A549 (cell line): ENCODE results near the gene PDE10A. TPM values are rescaled to one million over a fixed set of nuclear protein-coding genes. Genes with fewer than 3 reads are reported as not detected.

ENCODE experiments used
- ATAC-seq, 2 experiments: fragments of 200-7000 bp in 1 of 2; fragments of >200 bp in 1 of 2; cut with Nextera tagmentation in 1 of 2; cut with Tn5 transposase in 1 of 2; 3 replicates each; pipeline versions ENCODE4 v1.8.0 to v1.9.1; 2018 to 2020; ENCODE audit warnings: mild to moderate bottlenecking in 1 of 2, moderate library complexity in 1 of 2
- CTCF ChIA-PET: fragments of 300-600 bp; sonication (Branson Sonifier 250); formaldehyde crosslinking; extraction: SDS; loops from one replicate; lab custom pipeline; 2021; ENCODE audit warnings: antibody characterized with exemption, inconsistent platforms; lab: Yijun Ruan, JAX
- POLR2A ChIA-PET: fragments of 350-600 bp; formaldehyde crosslinking; extraction: SDS; loops from one replicate; lab custom pipeline; 2021; ENCODE audit warnings: antibody characterized with exemption, inconsistent platforms; lab: Yijun Ruan, JAX
- DNase-seq, 2 experiments: peaks; one replicate each; pipeline versions ENCODE4 v3.0.0 to v3.0.0-alpha.2; 2011 to 2016; ENCODE audit warnings: low read depth in 1 of 2, low spot score in 1 of 2
- FAIRE-seq: peaks from 2 replicates; lab custom pipeline; 2011; peaks lifted over from hg19 to GRCh38; lab: Jason Lieb, UNC
- H3K27ac ChIP-seq, 2 experiments: fragments of >200 bp; sonication (Bioruptor Twin); formaldehyde crosslinking; 3 replicates each; pipeline ENCODE4 v1.5.1; 2016 to 2017
- H3K4me1 ChIP-seq: fragments of >200 bp; sonication (Bioruptor Twin); formaldehyde crosslinking; 3 replicates; pipeline ENCODE4 v1.6.1; 2016
- H3K4me2 ChIP-seq: fragments of >200 bp; sonication (Bioruptor Twin); formaldehyde crosslinking; 3 replicates; pipeline ENCODE4 v1.6.1; 2016
- H3K4me3 ChIP-seq: fragments of >200 bp; sonication (Bioruptor Twin); formaldehyde crosslinking; 3 replicates; pipeline ENCODE4 v1.5.1; 2016
- H3K9me3 ChIP-seq: fragments of >200 bp; sonication (Bioruptor Twin); formaldehyde crosslinking; 3 replicates; pipeline ENCODE4 v1.6.1; 2016
- BCL3 ChIP-seq: fragments of >200 bp; sonication (Bioruptor Twin); formaldehyde crosslinking; IDR thresholded peaks from 3 replicates; pipeline ENCODE4 v1.6.1; 2016
- BHLHE40 ChIP-seq: IDR thresholded peaks from 2 replicates; pipeline ENCODE4 v1.6.1; 2012; ENCODE audit warnings: low read depth, low read length, inconsistent platforms
- CBX2 ChIP-seq: fragments of 200-600 bp; sonication (generic); IDR thresholded peaks from 2 replicates; pipeline ENCODE4 v1.6.1; 2016; ENCODE audit warnings: low read depth, mild to moderate bottlenecking, borderline replicate concordance
- CEBPB ChIP-seq, 2 experiments: fragments of >200 bp in 1 of 2; sonication (Bioruptor Twin) in 1 of 2; formaldehyde crosslinking in 1 of 2; IDR thresholded peaks; 2 replicates each; pipeline ENCODE4 v1.6.1; 2012 to 2016
- CHD2 ChIP-seq: fragments of 150-350 bp; IDR thresholded peaks from 2 replicates; pipeline ENCODE4 v1.6.1; 2014; ENCODE audit warnings: low read length; ENCODE audit not compliant: partially characterized antibody
- CHD4 ChIP-seq: fragments of 200-600 bp; sonication (generic); IDR thresholded peaks from 2 replicates; pipeline ENCODE4 v1.6.1; 2016; ENCODE audit warnings: antibody characterized with exemption, mild to moderate bottlenecking, borderline replicate concordance
- EHMT2 ChIP-seq: fragments of 200-600 bp; sonication (generic); IDR thresholded peaks from 2 replicates; pipeline ENCODE4 v1.6.1; 2016; ENCODE audit warnings: antibody characterized with exemption, low read depth, mild to moderate bottlenecking, moderate library complexity
- ELK1 ChIP-seq: fragments of 150-350 bp; IDR thresholded peaks from 2 replicates; pipeline ENCODE4 v1.6.1; 2014; ENCODE audit warnings: low read depth, mild to moderate bottlenecking, low read length
- EP300 ChIP-seq, 2 experiments: fragments of >200 bp; sonication (Bioruptor Twin); formaldehyde crosslinking; IDR thresholded peaks; 2 replicates in 1 of 2; 3 replicates in 1 of 2; pipeline ENCODE4 v1.6.1; 2016 to 2017
- GATA3 ChIP-seq: IDR thresholded peaks from 2 replicates; pipeline ENCODE4 v1.6.1; 2012; ENCODE audit warnings: borderline replicate concordance
- HEYL ChIP-seq: fragments of 250-450 bp; sonication (Bioruptor Pico); IDR thresholded peaks from 2 replicates; pipeline ENCODE4 v1.8.0; 2021; ENCODE audit warnings: mild to moderate bottlenecking, moderate library complexity
- JUNB ChIP-seq: fragments of >200 bp; sonication (Bioruptor Twin); formaldehyde crosslinking; IDR thresholded peaks from 2 replicates; pipeline ENCODE4 v1.6.1; 2016
- KDM5A ChIP-seq: fragments of 200-600 bp; sonication (generic); IDR thresholded peaks from 2 replicates; pipeline ENCODE4 v1.6.1; 2016; ENCODE audit warnings: antibody characterized with exemption, mild to moderate bottlenecking
- MAFK ChIP-seq: fragments of 450-650 bp; IDR thresholded peaks from 2 replicates; pipeline ENCODE4 v1.6.1; 2014; ENCODE audit not compliant: partially characterized antibody
- MAX ChIP-seq: IDR thresholded peaks from 2 replicates; pipeline ENCODE4 v1.6.1; 2012
- NFE2L2 ChIP-seq: fragments of 150-350 bp; conservative IDR thresholded peaks from 2 replicates; pipeline ENCODE4 v1.6.1; 2014; ENCODE audit warnings: low read length
- NPAS2 ChIP-seq: fragments of 250-450 bp; sonication (Bioruptor Pico); IDR thresholded peaks from 2 replicates; pipeline ENCODE4 v1.8.0; 2022; ENCODE audit warnings: mild to moderate bottlenecking, moderate library complexity, borderline replicate concordance
- POLR2A ChIP-seq: IDR thresholded peaks from 2 replicates; pipeline ENCODE4 v1.6.1; 2012; ENCODE audit warnings: mild to moderate bottlenecking, low read length
- REST ChIP-seq: fragments of 200-600 bp; sonication (generic); IDR thresholded peaks from 2 replicates; pipeline ENCODE4 v1.6.1; 2016; ENCODE audit warnings: antibody characterized with exemption, mild to moderate bottlenecking, moderate library complexity
- SREBF2 ChIP-seq: fragments of 450-650 bp; IDR thresholded peaks from 2 replicates; pipeline ENCODE4 v1.6.1; 2014; ENCODE audit warnings: mild to moderate bottlenecking, moderate library complexity
- TP53 ChIP-seq: fragments of 250-450 bp; sonication (Bioruptor Pico); IDR thresholded peaks from 2 replicates; pipeline ENCODE4 v1.5.0; 2021; ENCODE audit warnings: mild to moderate bottlenecking, moderate library complexity
- USF2 ChIP-seq: fragments of 450-650 bp; IDR thresholded peaks from 2 replicates; pipeline ENCODE4 v1.6.1; 2014; ENCODE audit warnings: antibody characterized with exemption
- ZFP36 ChIP-seq: fragments of 450-650 bp; IDR thresholded peaks from 2 replicates; pipeline ENCODE4 v1.6.1; 2014; ENCODE audit warnings: borderline replicate concordance; ENCODE audit not compliant: partially characterized antibody
- WGBS: methylation state at CpG from one replicate; pipeline ENCODE4 v1.1.6; 2017; ENCODE audit errors: missing lambda C conversion rate; 5-methylcytosine and 5-hydroxymethylcytosine counted together
- polyA plus RNA-seq, 4 experiments: library from polyadenylated mRNA; depleted of rRNA in 3 of 4; stranded (reverse); fragments of >200 nt; fragmentation: RNase III in 1 of 4; extraction: RNeasy Plus Mini Kit Qiagen cat#74134 plus additional on column Dnase treatment in 1 of 4; gene quantifications; 2 replicates in 3 of 4; 3 replicates in 1 of 4; pipeline ENCODE4 v1.2.3, GENCODE V29; 2011 to 2017

Gene PDE10A
- polyA plus RNA-seq, 2 of the 4 experiments (the other 2 are of a cell fraction), result 44.9 to 92.5 TPM

- POLR2A ChIA-PET, result no interaction called here
- no peak overlapping the region for H3K4me2 ChIP-seq
- no peaks in the 10 kb centered on the region for H3K4me1 ChIP-seq
- CTCF ChIA-PET, result interaction anchor here (2.1 kb wide), 1 partner anchor 12 kb away, joined by 5 read pairs; no protein-coding TSS in a partner anchor
- H3K9me3 ChIP-seq, result no peaks in the 10 kb centered on the region
- no peak overlapping the region for H3K27ac ChIP-seq
- DNase-seq (no peak), ATAC-seq (no peak)
- 91% methylated on average over 2 of the region's 2 CpGs for WGBS
- TF ChIP-seq CEBPB (IDR thresholded peaks at IDR 0.05) (peak in 1 of 2 experiments; percentile 44; a peak in 1 of 4 replicates), NPAS2 (CRISPR knock-in tag) (no peak)
- TF ChIP-seq, all 56 proteins: peak for 1
- no peak overlapping the region for H3K4me3 ChIP-seq
- no peak for FAIRE-seq
These were observed 211.2 kb downstream of the PDE10A start for GRCh38 chr6:165451838-165452237.

GRCh38 chr6:165448210-165448609 is 214.8 kb downstream of the PDE10A start:
- H3K4me3 ChIP-seq, result no peak overlapping the region
- H3K27ac ChIP-seq, result no peak overlapping the region
- FAIRE-seq (no peak), ATAC-seq (peak in 1 of 2 experiments; percentile 57; a peak in 1 of 6 replicates), DNase-seq (peak; percentile 3 to 10)
- 96% methylated on average over 4 of the region's 4 CpGs for WGBS
- peaks cover 6% of the 10 kb centered on the region; the same call in 1 of the 3 replicates for H3K9me3 ChIP-seq
- ChIA-PET POLR2A (no interaction called here), CTCF (interaction anchor here (1.1 to 1.7 kb wide), 2 partner anchors 8 to 10 kb away, joined by 4 to 6 read pairs; no protein-coding TSS in a partner anchor)
- no peaks in the 10 kb centered on the region for H3K4me1 ChIP-seq
- no peak overlapping the region for H3K4me2 ChIP-seq
- no peak for TF ChIP-seq MAFK
- no peak for TF ChIP-seq GATA3
- TF ChIP-seq MAX, result no peak
- no peak for TF ChIP-seq EHMT2

- ChIA-PET CTCF (interaction anchor here (1.7 kb wide), 1 partner anchor 9 kb away, joined by 6 read pairs; no protein-coding TSS in a partner anchor), POLR2A (no interaction called here)
- H3K4me1 ChIP-seq, result no peaks in the 10 kb centered on the region
- WGBS, result 94% methylated on average over 10 of the region's 10 CpGs
- ATAC-seq, result no peak
- no peak overlapping the region for H3K27ac ChIP-seq
- no peak overlapping the region for H3K4me2 ChIP-seq
- no peak overlapping the region for H3K4me3 ChIP-seq
- no peak for DNase-seq
- peaks cover 7% of the 10 kb centered on the region; the same call in 1 of the 3 replicates for H3K9me3 ChIP-seq
- no peak for FAIRE-seq
- TF ChIP-seq POLR2A, result no peak
- TF ChIP-seq CEBPB (IDR thresholded peaks at IDR 0.05), result no peak
- peak; percentile 22 for TF ChIP-seq MAFK
- no peak for TF ChIP-seq USF2
- no peak for TF ChIP-seq TP53 (CRISPR knock-in tag)
- no peak for TF ChIP-seq CHD2
- no peak for TF ChIP-seq REST
These were observed 215.9 kb downstream of the PDE10A start for GRCh38 chr6:165447141-165447540.

GRCh38 chr6:165446331-165446730 is 216.7 kb downstream of the PDE10A start:
- FAIRE-seq, result no peak

More at GRCh38 chr6:165446331-165446730, 216.7 kb downstream of the PDE10A start:
- H3K4me3 ChIP-seq, result no peak overlapping the region
- no peak for TF ChIP-seq NFE2L2
- TF ChIP-seq JUNB, result no peak
- TF ChIP-seq USF2, result no peak
- TF ChIP-seq ZFP36, result no peak
- TF ChIP-seq MAFK, result no peak
- TF ChIP-seq KDM5A, result no peak
- TF ChIP-seq GATA3, result no peak
- no peak for TF ChIP-seq NPAS2 (CRISPR knock-in tag)
- TF ChIP-seq CBX2, result no peak
- no peak for TF ChIP-seq CHD4
- no peak for TF ChIP-seq POLR2A
- TF ChIP-seq HEYL, result no peak
- TF ChIP-seq SREBF2, result no peak
- TF ChIP-seq BCL3, result no peak
- no peak for TF ChIP-seq BHLHE40
- TF ChIP-seq EP300 (IDR thresholded peaks at IDR 0.05), result no peak
- no peak for TF ChIP-seq ELK1
- TF ChIP-seq, all 56 proteins: peak for 0
- no peak for DNase-seq
- ChIA-PET POLR2A (no interaction called here), CTCF (no interaction called here)
- peaks cover 2% of the 10 kb centered on the region; the same call in 2 of the 3 replicates for H3K4me1 ChIP-seq
- ATAC-seq, result no peak
- no peak overlapping the region for H3K4me2 ChIP-seq
- peaks cover 7% of the 10 kb centered on the region; the same call in 1 of the 3 replicates for H3K9me3 ChIP-seq
- no peak overlapping the region for H3K27ac ChIP-seq
